Neural progenitor cell (in vitro differentiated cells): ENCODE data around the gene BCOR. TPM values are rescaled to one million over a fixed set of nuclear protein-coding genes. Genes with fewer than 3 reads are reported as not detected.
A peak's percentile ranks its signal among the peaks of the same experiment; 100 is the strongest.

Experiments used
- DNase-seq: peaks from one replicate; pipeline ENCODE4 v3.0.0-alpha.2; 2016; ENCODE audit warnings: low spot score
- H2AFZ ChIP-seq: fragments of 200-600 bp; sonication (generic); replicated peaks from 2 replicates; pipeline ENCODE4 v1.6.1; 2016; ENCODE audit warnings: antibody characterized with exemption
- H3F3A ChIP-seq: fragments of 200-600 bp; sonication (generic); 2 replicates; pipeline ENCODE4 v1.6.1; 2016; ENCODE audit warnings: antibody characterized with exemption, low read depth
- H3K27ac ChIP-seq: fragments of 200-600 bp; sonication (generic); 2 replicates; pipeline ENCODE4 v1.5.1; 2016; ENCODE audit warnings: mild to moderate bottlenecking
- H3K27me3 ChIP-seq: fragments of 200-600 bp; sonication (generic); 2 replicates; pipeline ENCODE4 v1.6.1; 2016; ENCODE audit warnings: mild to moderate bottlenecking, moderate library complexity
- H3K36me3 ChIP-seq: fragments of 200-600 bp; sonication (generic); 2 replicates; pipeline ENCODE4 v1.5.1; 2016
- H3K4me1 ChIP-seq: fragments of 200-600 bp; sonication (generic); 2 replicates; pipeline ENCODE4 v1.6.1; 2016; ENCODE audit warnings: mixed run types
- H3K4me2 ChIP-seq: fragments of 200-600 bp; sonication (generic); 2 replicates; pipeline ENCODE4 v1.6.1; 2016
- H3K4me3 ChIP-seq: fragments of 200-600 bp; sonication (generic); 2 replicates; pipeline ENCODE4 v1.5.1; 2016
- H3K79me2 ChIP-seq: fragments of 200-600 bp; sonication (generic); 2 replicates; pipeline ENCODE4 v1.6.1; 2016; ENCODE audit warnings: low read depth
- H3K9ac ChIP-seq: fragments of 200-600 bp; sonication (generic); 2 replicates; pipeline ENCODE4 v1.6.1; 2016
- H3K9me3 ChIP-seq: fragments of 200-600 bp; sonication (generic); 2 replicates; pipeline ENCODE4 v1.5.1; 2016; ENCODE audit warnings: low read depth
- H4K20me1 ChIP-seq: fragments of 200-600 bp; sonication (generic); 2 replicates; pipeline ENCODE4 v1.6.1; 2016; ENCODE audit warnings: low read depth
- H3K27ac Mint-ChIP-seq: 3 replicates; pipeline ENCODE4 v1.8.0; 2021; ENCODE audit warnings: mixed read lengths
- H3K27me3 Mint-ChIP-seq: 2 replicates; pipeline ENCODE4 v1.8.0; 2022; ENCODE audit warnings: low read depth, mild to moderate bottlenecking, inconsistent platforms, moderate library complexity, mixed read lengths; ENCODE audit not compliant: insufficient read depth
- H3K36me3 Mint-ChIP-seq: 3 replicates; pipeline ENCODE4 v1.8.0; 2021; ENCODE audit warnings: mixed read lengths
- H3K4me1 Mint-ChIP-seq: 3 replicates; pipeline ENCODE4 v1.8.0; 2021; ENCODE audit warnings: mixed read lengths
- H3K4me3 Mint-ChIP-seq: 3 replicates; pipeline ENCODE4 v1.8.0; 2021; ENCODE audit warnings: mild to moderate bottlenecking, moderate library complexity, mixed read lengths
- H3K9me3 Mint-ChIP-seq: 3 replicates; pipeline ENCODE4 v1.8.0; 2020; ENCODE audit warnings: mixed read lengths
- CTCF ChIP-seq: fragments of 200-600 bp; sonication (generic); IDR thresholded peaks from 2 replicates; pipeline ENCODE4 v1.5.1; 2017; ENCODE audit warnings: antibody characterized with exemption, mild to moderate bottlenecking
- EZH2 ChIP-seq: fragments of 200-600 bp; sonication (generic); IDR thresholded peaks from 2 replicates; pipeline ENCODE4 v1.6.1; 2017; ENCODE audit warnings: antibody characterized with exemption, mild to moderate bottlenecking, moderate library complexity
- EZH2phosphoT487 ChIP-seq: fragments of 200-600 bp; sonication (generic); IDR thresholded peaks from 2 replicates; pipeline ENCODE4 v1.6.1; 2017; ENCODE audit warnings: antibody characterized with exemption
- total RNA-seq: library from RNA; depleted of rRNA; stranded (reverse); fragments of >200 nt; gene quantifications from 2 replicates; pipeline ENCODE4 v1.2.3, GENCODE V29; 2015; ENCODE audit warnings: low replicate concordance

Gene BCOR
- total RNA-seq, 1 donor from 2014 or later, result 32.4 TPM

GRCh38 chrX:40145923-40146261, 48.1 kb upstream of the BCOR start:
- H3K9ac ChIP-seq, result no peak overlapping the region

GRCh38 chrX:40145001-40145922, 47.5 kb upstream of the BCOR start:
- no peak overlapping the region for H3K9ac ChIP-seq
- H3K9me3 ChIP-seq, result no peaks in the 10 kb centered on the region
- DNase-seq, result peak; percentile 41
- H2AFZ ChIP-seq, result no peak overlapping the region
- peaks cover 45% of the 10 kb centered on the region for H4K20me1 ChIP-seq
- Mint-ChIP-seq H3K36me3 (no peaks in the 10 kb centered on the region), H3K27ac (no peak overlapping the region), H3K4me1 (peaks cover 62% of the 10 kb centered on the region), H3K27me3 (peaks cover 13% of the 10 kb centered on the region), H3K4me3 (peak overlapping the region; percentile 85), H3K9me3 (peaks cover 16% of the 10 kb centered on the region)
- peak overlapping the region; percentile 49 for H3K4me3 ChIP-seq
- peaks cover 87% of the 10 kb centered on the region for H3K27me3 ChIP-seq
- H3K4me2 ChIP-seq, result peak overlapping the region; percentile 80
- no peaks in the 10 kb centered on the region for H3K36me3 ChIP-seq
- no peaks in the 10 kb centered on the region for H3K79me2 ChIP-seq
- H3K27ac ChIP-seq, result no peak overlapping the region
- H3F3A ChIP-seq, result peaks cover 74% of the 10 kb centered on the region
- peaks cover 61% of the 10 kb centered on the region for H3K4me1 ChIP-seq
- TF ChIP-seq EZH2phosphoT487 (no peak), CTCF (no peak), EZH2 (no peak)

More at GRCh38 chrX:40145923-40146261, 48.1 kb upstream of the BCOR start:
- H3K27ac ChIP-seq, result no peak overlapping the region
- H2AFZ ChIP-seq, result no peak overlapping the region
- TF ChIP-seq EZH2, result no peak
- no peak for TF ChIP-seq EZH2phosphoT487
- TF ChIP-seq CTCF, result no peak
- Mint-ChIP-seq H3K4me1 (peaks cover 68% of the 10 kb centered on the region), H3K27me3 (peaks cover 13% of the 10 kb centered on the region), H3K27ac (no peak overlapping the region), H3K9me3 (peaks cover 16% of the 10 kb centered on the region), H3K4me3 (peak overlapping the region; percentile 85), H3K36me3 (no peaks in the 10 kb centered on the region)
- no peaks in the 10 kb centered on the region for H3K79me2 ChIP-seq
- H3K4me3 ChIP-seq, result peak overlapping the region; percentile 49
- H3K4me1 ChIP-seq, result peaks cover 59% of the 10 kb centered on the region
- H3K9me3 ChIP-seq, result no peaks in the 10 kb centered on the region
- no peaks in the 10 kb centered on the region for H3K36me3 ChIP-seq
- DNase-seq, result peak; percentile 39
- H3F3A ChIP-seq, result peaks cover 80% of the 10 kb centered on the region
- peaks cover 51% of the 10 kb centered on the region for H4K20me1 ChIP-seq
- H3K27me3 ChIP-seq, result peaks cover 94% of the 10 kb centered on the region
- H3K4me2 ChIP-seq, result peak overlapping the region; percentile 80

GRCh38 chrX:40144576-40144975, 46.8 kb upstream of the BCOR start:
- TF ChIP-seq EZH2phosphoT487 (no peak), CTCF (no peak), EZH2 (no peak)
- DNase-seq, result peak; percentile 44
- Histone ChIP-seq H3K4me1 (peaks cover 55% of the 10 kb centered on the region), H2AFZ (no peak overlapping the region), H3K9ac (no peak overlapping the region), H3K27ac (no peak overlapping the region), H3K79me2 (no peaks in the 10 kb centered on the region), H3K9me3 (no peaks in the 10 kb centered on the region), H3K4me3 (peak overlapping the region; percentile 49), H3F3A (peaks cover 67% of the 10 kb centered on the region), H3K4me2 (peak overlapping the region; percentile 80), H4K20me1 (peaks cover 38% of the 10 kb centered on the region), H3K27me3 (peaks cover 80% of the 10 kb centered on the region), H3K36me3 (no peaks in the 10 kb centered on the region)
- peak overlapping the region; percentile 81 for H3K4me3 Mint-ChIP-seq
- H3K9me3 Mint-ChIP-seq, result peaks cover 16% of the 10 kb centered on the region
- peaks cover 57% of the 10 kb centered on the region for H3K4me1 Mint-ChIP-seq
- H3K27me3 Mint-ChIP-seq, result peaks cover 13% of the 10 kb centered on the region
- no peak overlapping the region for H3K27ac Mint-ChIP-seq
- no peaks in the 10 kb centered on the region for H3K36me3 Mint-ChIP-seq
